ENCODE results near the gene EIPR1.
"Not testable (repeated sequence)": the region's sequence is repeated elsewhere in the genome, so short reads cannot be mapped to it uniquely, and the experiment has no call there.

EIPR1 gene

DNA sequence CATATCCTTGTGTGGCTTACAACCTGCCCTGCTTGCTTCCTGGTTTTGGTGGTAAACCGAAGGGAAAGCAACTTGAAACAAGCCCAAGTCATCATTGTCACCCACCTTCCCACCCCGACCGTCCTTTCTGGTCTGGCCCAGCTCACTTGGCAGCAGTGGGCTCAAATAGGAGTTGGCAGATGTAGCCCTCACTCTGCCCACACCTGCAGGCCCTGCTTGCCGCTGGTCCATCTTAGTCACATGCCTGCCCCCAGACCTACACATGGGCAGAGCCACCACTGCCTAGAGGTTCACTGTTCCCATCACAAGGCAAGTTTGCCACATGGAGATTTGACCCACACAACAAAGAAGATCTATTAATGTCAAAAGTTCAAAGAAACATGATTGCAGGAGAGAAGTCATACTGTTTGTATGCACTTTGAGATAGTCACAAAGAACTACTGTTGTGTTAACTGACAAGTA is 9.3 kb downstream of the EIPR1 start:
- Histone ChIP-seq H3K36me3 (ENCODE audit: low read depth) (no peaks in the 10 kb centered on the region), H3K4me3 (ENCODE audit: severe bottlenecking) (no peak overlapping the region), H3K4me1 (ENCODE audit: insufficient read depth, poor library complexity, severe bottlenecking) (no peaks in the 10 kb centered on the region), H3K27ac (ENCODE audit: poor library complexity, severe bottlenecking) (no peak overlapping the region), H3K27me3 (ENCODE audit: insufficient read depth, poor library complexity, severe bottlenecking) (no peaks in the 10 kb centered on the region), H3K9me3 (ENCODE audit: severe bottlenecking) (no peaks in the 10 kb centered on the region)
- TF ChIP-seq, protein P1, sequence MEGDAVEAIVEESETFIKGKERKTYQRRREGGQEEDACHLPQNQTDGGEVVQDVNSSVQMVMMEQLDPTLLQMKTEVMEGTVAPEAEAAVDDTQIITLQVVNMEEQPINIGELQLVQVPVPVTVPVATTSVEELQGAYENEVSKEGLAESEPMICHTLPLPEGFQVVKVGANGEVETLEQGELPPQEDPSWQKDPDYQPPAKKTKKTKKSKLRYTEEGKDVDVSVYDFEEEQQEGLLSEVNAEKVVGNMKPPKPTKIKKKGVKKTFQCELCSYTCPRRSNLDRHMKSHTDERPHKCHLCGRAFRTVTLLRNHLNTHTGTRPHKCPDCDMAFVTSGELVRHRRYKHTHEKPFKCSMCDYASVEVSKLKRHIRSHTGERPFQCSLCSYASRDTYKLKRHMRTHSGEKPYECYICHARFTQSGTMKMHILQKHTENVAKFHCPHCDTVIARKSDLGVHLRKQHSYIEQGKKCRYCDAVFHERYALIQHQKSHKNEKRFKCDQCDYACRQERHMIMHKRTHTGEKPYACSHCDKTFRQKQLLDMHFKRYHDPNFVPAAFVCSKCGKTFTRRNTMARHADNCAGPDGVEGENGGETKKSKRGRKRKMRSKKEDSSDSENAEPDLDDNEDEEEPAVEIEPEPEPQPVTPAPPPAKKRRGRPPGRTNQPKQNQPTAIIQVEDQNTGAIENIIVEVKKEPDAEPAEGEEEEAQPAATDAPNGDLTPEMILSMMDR (IDR thresholded peaks at IDR 0.05; ENCODE audit: poor library complexity, severe bottlenecking): no peak
- DNase-seq (ENCODE audit: low spot score) (no peak), ATAC-seq (ENCODE audit: low read depth) (no peak)

DNA sequence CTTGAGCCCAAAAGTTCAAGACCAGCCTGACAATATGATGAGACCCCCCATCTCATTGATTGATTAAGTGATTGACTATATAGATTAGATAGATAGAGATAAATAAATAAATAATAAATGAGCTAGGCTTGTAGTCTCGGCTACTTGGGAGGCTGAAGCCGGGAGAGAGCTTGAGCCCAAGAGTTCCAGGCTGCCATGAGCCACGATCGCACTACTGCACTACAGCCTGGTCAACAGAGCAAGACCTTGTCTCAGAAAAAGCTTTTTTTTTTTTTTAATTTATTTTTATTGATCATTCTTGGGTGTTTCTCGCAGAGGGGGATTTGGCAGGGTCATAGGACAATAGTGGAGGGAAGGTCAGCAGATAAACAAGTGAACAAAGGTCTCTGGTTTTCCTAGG is 12.4 kb downstream of the EIPR1 start:
- ATAC-seq (ENCODE audit: low read depth): no peak
- Histone ChIP-seq H3K4me3 (ENCODE audit: severe bottlenecking) (no peak overlapping the region), H3K36me3 (ENCODE audit: low read depth) (no peaks in the 10 kb centered on the region), H3K27ac (ENCODE audit: poor library complexity, severe bottlenecking) (no peak overlapping the region), H3K9me3 (ENCODE audit: severe bottlenecking) (no peaks in the 10 kb centered on the region), H3K4me1 (ENCODE audit: insufficient read depth, poor library complexity, severe bottlenecking) (no peaks in the 10 kb centered on the region), H3K27me3 (ENCODE audit: insufficient read depth, poor library complexity, severe bottlenecking) (no peaks in the 10 kb centered on the region)
- TF ChIP-seq, protein P1 (IDR thresholded peaks at IDR 0.05; ENCODE audit: poor library complexity, severe bottlenecking): no peak
- DNase-seq (ENCODE audit: low spot score): no peak

DNA sequence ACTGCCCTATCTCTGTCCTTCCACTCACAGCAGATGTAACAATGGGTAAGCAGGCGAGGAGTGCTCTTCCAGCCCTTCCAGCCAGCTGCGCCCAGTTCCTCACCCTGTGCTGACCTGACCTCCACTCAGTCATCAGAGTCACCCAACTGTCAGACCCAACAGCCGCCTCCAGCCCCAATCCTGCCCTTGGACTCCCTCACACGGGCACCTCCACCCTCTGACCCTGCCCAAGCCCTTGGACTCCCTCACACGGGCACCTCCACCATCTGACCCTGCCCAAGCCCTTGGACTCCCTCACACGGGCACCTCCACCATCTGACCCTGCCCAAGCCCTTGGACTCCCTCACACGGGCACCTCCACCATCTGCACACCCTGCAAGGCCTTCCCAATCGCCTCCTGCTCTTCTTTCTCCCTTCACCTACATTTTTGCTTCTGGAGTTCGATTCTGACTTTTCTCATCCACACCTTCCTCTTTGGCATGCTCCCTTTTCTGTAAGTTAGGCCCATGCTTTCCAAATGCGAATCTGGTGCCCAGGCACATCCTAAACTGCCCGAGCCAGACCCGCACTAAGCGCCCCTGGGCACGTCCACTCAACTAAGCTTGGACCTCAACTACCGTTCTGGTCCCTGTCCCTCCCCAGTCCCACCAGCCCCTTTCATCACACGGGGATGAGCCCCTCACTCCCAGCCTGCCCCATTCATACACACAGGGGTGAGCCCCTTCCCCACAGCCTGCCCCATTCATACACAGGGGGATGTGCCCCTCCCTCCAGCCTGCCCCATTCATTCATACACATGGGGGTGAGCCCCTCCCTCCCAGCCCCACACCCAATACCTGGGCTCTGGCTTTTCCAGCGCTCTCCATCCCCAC is 15.9 kb downstream of the EIPR1 start:
- H3K36me3 ChIP-seq (ENCODE audit: low read depth): no peaks in the 10 kb centered on the region

DNA sequence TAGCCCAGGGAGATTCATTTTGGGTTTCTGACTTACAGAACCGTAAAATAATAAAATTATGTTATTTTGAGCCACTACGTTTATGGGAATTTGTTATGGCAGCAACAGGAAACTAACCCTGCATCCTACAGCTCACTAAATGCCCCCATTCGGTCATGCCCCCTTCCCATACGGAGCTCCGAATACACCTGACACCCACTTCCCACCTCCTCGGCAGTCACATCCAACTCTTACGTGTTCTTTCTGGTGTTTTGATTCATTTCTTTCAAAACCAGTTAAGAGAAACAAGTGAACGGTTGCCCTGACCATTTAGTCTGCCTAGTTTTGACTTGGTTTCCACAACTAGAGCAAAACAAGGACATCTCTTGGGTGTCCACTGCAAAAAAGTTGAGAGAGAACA is 19.7 kb downstream of the EIPR1 start:
- Histone ChIP-seq H3K9me3 (ENCODE audit: severe bottlenecking) (no peaks in the 10 kb centered on the region), H3K27ac (ENCODE audit: poor library complexity, severe bottlenecking) (no peak overlapping the region), H3K4me3 (ENCODE audit: severe bottlenecking) (no peak overlapping the region), H3K27me3 (ENCODE audit: insufficient read depth, poor library complexity, severe bottlenecking) (no peaks in the 10 kb centered on the region), H3K4me1 (ENCODE audit: insufficient read depth, poor library complexity, severe bottlenecking) (no peaks in the 10 kb centered on the region), H3K36me3 (ENCODE audit: low read depth) (peaks cover 18% of the 10 kb centered on the region)
- no peak for DNase-seq (ENCODE audit: low spot score)
- TF ChIP-seq, protein P1 (IDR thresholded peaks at IDR 0.05; ENCODE audit: poor library complexity, severe bottlenecking): no peak
- ATAC-seq (ENCODE audit: low read depth): no peak

More for the DNA sequence above, 15.9 kb downstream of the EIPR1 start:
- Histone ChIP-seq H3K4me1 (ENCODE audit: insufficient read depth, poor library complexity, severe bottlenecking) (no peaks in the 10 kb centered on the region), H3K4me3 (ENCODE audit: severe bottlenecking) (no peak overlapping the region), H3K9me3 (ENCODE audit: severe bottlenecking) (no peaks in the 10 kb centered on the region), H3K27ac (ENCODE audit: poor library complexity, severe bottlenecking) (no peak overlapping the region), H3K27me3 (ENCODE audit: insufficient read depth, poor library complexity, severe bottlenecking) (no peaks in the 10 kb centered on the region)
- TF ChIP-seq, protein P1 (IDR thresholded peaks at IDR 0.05; ENCODE audit: poor library complexity, severe bottlenecking): no peak
- no peak for ATAC-seq (ENCODE audit: low read depth)
- DNase-seq (ENCODE audit: low spot score): no peak

DNA sequence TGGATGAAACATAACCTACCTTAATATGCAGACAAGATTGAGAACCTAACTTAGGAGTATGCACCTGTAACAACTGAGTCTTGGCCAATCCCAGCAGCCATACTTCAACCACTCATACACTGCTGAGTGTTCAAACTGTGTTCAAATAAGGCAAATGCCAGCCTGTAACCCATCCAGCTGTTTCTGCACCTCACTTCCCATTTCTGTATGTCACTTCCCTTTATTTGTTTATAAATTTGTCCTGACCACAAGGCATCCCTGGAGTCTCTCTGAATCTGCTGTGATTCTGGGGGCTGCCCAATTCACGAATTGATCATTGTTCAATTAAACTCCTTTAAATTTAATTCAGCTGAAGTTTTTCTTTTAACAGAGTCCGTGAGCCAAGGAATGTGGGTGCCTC is 20.2 kb downstream of the EIPR1 start:
- not testable (repeated sequence) for H3K9me3 ChIP-seq (ENCODE audit: severe bottlenecking); ATAC-seq (ENCODE audit: low read depth); H3K4me1 ChIP-seq (ENCODE audit: insufficient read depth, poor library complexity, severe bottlenecking); H3K4me3 ChIP-seq (ENCODE audit: severe bottlenecking); H3K27me3 ChIP-seq (ENCODE audit: insufficient read depth, poor library complexity, severe bottlenecking); DNase-seq (ENCODE audit: low spot score); H3K27ac ChIP-seq (ENCODE audit: poor library complexity, severe bottlenecking)
- H3K36me3 ChIP-seq (ENCODE audit: low read depth): peaks cover 22% of the 10 kb centered on the region

Data from RWPE2 (cell line).